Subcutaneous adipose tissue (tissue), 4 donors: ENCODE results near the gene SERHL2. TPM values are rescaled to one million over a fixed set of nuclear protein-coding genes. Genes with fewer than 3 reads are reported as not detected.

Experiments
- small RNA-seq: library from RNA; depleted of rRNA; stranded (forward); fragments of <200 nt; gene quantifications from one replicate; pipeline ENCODE3, GENCODE V24; 2016
- total RNA-seq, 4 donors: library from RNA; depleted of rRNA; stranded (reverse); fragments of >200 nt; gene quantifications; one replicate each; pipeline ENCODE4 v1.1.0, GENCODE V29; 2016
- TF ChIP-seq, protein P1 (sequence below): fragments of 450-650 bp; IDR thresholded peaks from one replicate; pipeline ENCODE4 v1.5.1; 2016; ENCODE audit warnings: low read depth, mild to moderate bottlenecking, control low read depth, antibody characterized with exemption, moderate library complexity

Gene SERHL2
- total RNA-seq, 4 donors from 2014 or later, result 1.3 to 2.1 (median 1.8) TPM

DNA sequence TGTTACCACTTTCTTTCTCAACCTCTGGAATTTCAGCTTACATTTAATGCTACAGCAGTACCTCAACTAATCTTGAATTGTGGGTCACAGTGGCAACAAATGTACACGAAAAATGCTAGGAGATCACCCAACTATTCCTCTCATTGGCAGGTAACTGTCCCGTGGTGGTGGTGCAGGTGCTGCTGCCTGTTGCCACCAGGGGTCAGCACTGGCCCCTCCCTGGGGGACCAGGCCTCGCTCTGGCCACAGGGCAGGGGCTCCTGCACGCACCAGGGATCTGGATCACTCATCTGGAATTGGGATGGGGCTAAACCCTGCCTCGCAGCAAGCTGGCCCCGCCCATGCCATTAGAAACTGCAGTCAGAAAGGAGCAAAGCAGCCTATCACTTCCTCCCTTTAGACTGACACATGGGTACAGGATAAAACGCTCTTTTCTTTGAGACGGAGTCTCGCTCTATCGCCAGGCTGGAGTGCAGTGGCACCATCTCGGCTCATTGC lies 67.8 kb downstream of the SERHL2 start:
- TF ChIP-seq, protein P1, sequence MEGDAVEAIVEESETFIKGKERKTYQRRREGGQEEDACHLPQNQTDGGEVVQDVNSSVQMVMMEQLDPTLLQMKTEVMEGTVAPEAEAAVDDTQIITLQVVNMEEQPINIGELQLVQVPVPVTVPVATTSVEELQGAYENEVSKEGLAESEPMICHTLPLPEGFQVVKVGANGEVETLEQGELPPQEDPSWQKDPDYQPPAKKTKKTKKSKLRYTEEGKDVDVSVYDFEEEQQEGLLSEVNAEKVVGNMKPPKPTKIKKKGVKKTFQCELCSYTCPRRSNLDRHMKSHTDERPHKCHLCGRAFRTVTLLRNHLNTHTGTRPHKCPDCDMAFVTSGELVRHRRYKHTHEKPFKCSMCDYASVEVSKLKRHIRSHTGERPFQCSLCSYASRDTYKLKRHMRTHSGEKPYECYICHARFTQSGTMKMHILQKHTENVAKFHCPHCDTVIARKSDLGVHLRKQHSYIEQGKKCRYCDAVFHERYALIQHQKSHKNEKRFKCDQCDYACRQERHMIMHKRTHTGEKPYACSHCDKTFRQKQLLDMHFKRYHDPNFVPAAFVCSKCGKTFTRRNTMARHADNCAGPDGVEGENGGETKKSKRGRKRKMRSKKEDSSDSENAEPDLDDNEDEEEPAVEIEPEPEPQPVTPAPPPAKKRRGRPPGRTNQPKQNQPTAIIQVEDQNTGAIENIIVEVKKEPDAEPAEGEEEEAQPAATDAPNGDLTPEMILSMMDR, result no peak

DNA sequence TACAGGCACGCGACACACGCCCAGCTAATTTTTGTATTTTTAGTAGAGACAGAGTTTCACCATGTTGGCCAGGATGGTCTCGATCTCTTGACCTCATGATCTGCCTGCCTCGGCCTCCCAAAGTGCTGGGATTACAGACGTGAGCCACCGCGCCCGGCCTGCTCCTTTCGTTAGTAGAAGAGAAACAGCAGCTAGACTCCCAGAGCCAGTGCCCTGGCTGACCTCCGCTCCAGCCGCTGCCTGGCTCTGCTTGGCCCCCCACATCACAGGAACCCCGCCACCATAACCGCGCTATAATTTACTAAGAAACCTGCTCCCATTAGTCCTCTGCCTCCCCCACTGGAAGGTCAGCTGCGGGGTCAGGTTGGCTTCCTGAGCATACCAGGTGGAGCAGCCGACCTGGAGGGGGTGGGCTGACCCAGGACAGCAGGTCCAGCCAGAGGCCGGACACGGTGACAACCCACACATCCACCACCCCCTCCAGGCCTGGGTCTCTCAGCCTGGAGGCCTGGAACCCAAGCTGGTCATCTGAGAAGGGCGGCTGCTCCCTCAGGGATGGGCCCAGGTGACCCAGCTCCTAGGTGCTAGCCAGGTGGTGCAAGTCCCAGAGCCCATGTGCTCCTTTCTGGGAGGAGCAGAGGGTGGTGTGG lies 68.4 kb downstream of the SERHL2 start:
- TF ChIP-seq, protein P1, result no peak

DNA sequence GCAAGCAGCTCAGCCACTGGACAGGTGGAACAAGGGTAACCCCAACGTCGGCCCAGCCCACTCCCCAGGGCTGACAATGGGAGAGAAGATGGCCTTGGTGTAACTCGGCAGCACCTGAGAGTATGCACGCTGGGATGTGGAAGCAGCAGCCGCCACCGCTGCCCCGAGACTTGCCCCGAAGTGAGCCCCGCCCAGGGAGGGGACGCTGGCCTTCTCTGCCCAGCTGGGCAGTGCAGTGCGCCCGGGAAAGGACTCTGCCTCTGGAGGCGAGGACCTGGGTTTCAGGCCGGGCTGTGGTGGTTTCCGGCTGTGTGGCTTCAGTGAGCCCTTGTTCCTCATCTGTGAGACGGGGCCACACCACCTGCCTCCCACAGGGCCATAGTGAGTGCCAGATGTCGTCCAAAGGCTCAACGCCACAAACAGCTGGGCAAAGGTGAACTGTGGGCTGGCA lies 69.6 kb downstream of the SERHL2 start:
- TF ChIP-seq, protein P1, result no peak

Small RNA genes within 50 kb of the gene (small RNA-seq; reads per million reads assigned to genes)
- gene RN7SKP80, result not detected
- gene RNU6-513P, result not detected

Other genes with a start within 250 kb of the SERHL2 start
- 10 to 100 TPM in 1 of 4 donors, 1 to 10 TPM in 3; 2.6 to 10.9 (median 5.8) TPM for gene NFAM1, start 121.6 kb upstream of the SERHL2 start, total RNA-seq
- 10 to 100 TPM; 10.9 to 29.4 (median 17.4) TPM for gene RRP7A, start 34.2 kb upstream of the SERHL2 start, total RNA-seq
- 10 to 100 TPM; 24.9 to 29.3 (median 25.6) TPM for gene POLDIP3, start 60.9 kb downstream of the SERHL2 start, total RNA-seq
- gene ATP5MGL, start 86.6 kb downstream of the SERHL2 start, total RNA-seq, result 1 to 10 TPM in 1 of 4 donors, not detected in 3; 2.4 TPM
- gene CYB5R3, start 95.4 kb downstream of the SERHL2 start, total RNA-seq, result 100 to 1,000 TPM; 131 to 381 (median 222) TPM
- 10 to 100 TPM; 10.9 to 36.4 (median 23.3) TPM for gene A4GALT, start 166.9 kb downstream of the SERHL2 start, total RNA-seq